Measurements from ENCODE around the gene CITED2.
"Not testable (repeated sequence)": the region's sequence is repeated elsewhere in the genome, so short reads cannot be mapped to it uniquely, and the experiment has no call there.

The CITED2 gene

GRCh38 chr6:139367810-139368351, 6.6 kb downstream of the CITED2 start:
- no peak for DNase-seq (ENCODE audit: extremely low read depth in 1 of 2, low read depth in 1 of 2)

- DNase-seq (ENCODE audit: extremely low read depth in 1 of 2, low read depth in 1 of 2), result no peak
Observed at GRCh38 chr6:139364982-139365379, 9.5 kb downstream of the CITED2 start.

- DNase-seq (ENCODE audit: extremely low read depth in 1 of 2, low read depth in 1 of 2), result no peak
Observed at GRCh38 chr6:139364302-139364981, 10.0 kb downstream of the CITED2 start.

- DNase-seq (ENCODE audit: extremely low read depth in 1 of 2, low read depth in 1 of 2), result not testable (repeated sequence)
Observed at GRCh38 chr6:139363797-139364196, 10.7 kb downstream of the CITED2 start.

GRCh38 chr6:139363123-139363522, 11.3 kb downstream of the CITED2 start:
- DNase-seq (ENCODE audit: extremely low read depth in 1 of 2, low read depth in 1 of 2), result not testable (repeated sequence)

- no peak for DNase-seq (ENCODE audit: extremely low read depth in 1 of 2, low read depth in 1 of 2)
Observed at GRCh38 chr6:139361211-139361610, 13.2 kb downstream of the CITED2 start.

- no peak for DNase-seq (ENCODE audit: extremely low read depth in 1 of 2, low read depth in 1 of 2)
Observed at GRCh38 chr6:139356924-139357323, 17.5 kb downstream of the CITED2 start.

GRCh38 chr6:139355777-139356445, 18.5 kb downstream of the CITED2 start:
- no peak for DNase-seq (ENCODE audit: extremely low read depth in 1 of 2, low read depth in 1 of 2)

- no peak for DNase-seq (ENCODE audit: extremely low read depth in 1 of 2, low read depth in 1 of 2)
Observed at GRCh38 chr6:139355172-139355571, 19.3 kb downstream of the CITED2 start.

GRCh38 chr6:139354189-139354588, 20.3 kb downstream of the CITED2 start:
- no peak for DNase-seq (ENCODE audit: extremely low read depth in 1 of 2, low read depth in 1 of 2)

GRCh38 chr6:139349464-139350020, 24.9 kb downstream of the CITED2 start:
- DNase-seq (ENCODE audit: extremely low read depth in 1 of 2, low read depth in 1 of 2), result no peak

- no peak for DNase-seq (ENCODE audit: extremely low read depth in 1 of 2, low read depth in 1 of 2)
Observed at GRCh38 chr6:139346392-139346791, 28.1 kb downstream of the CITED2 start.

GRCh38 chr6:139344186-139344963, 30.1 kb downstream of the CITED2 start:
- DNase-seq (ENCODE audit: extremely low read depth in 1 of 2, low read depth in 1 of 2), result no peak

GRCh38 chr6:139343052-139343750, 31.2 kb downstream of the CITED2 start:
- no peak for DNase-seq (ENCODE audit: extremely low read depth in 1 of 2, low read depth in 1 of 2)

- DNase-seq (ENCODE audit: extremely low read depth in 1 of 2, low read depth in 1 of 2), result no peak
Observed at GRCh38 chr6:139341060-139341459, 33.4 kb downstream of the CITED2 start.

- DNase-seq (ENCODE audit: extremely low read depth in 1 of 2, low read depth in 1 of 2), result no peak
Observed at GRCh38 chr6:139338795-139339194, 35.7 kb downstream of the CITED2 start.

- DNase-seq (ENCODE audit: extremely low read depth in 1 of 2, low read depth in 1 of 2), result no peak
Observed at GRCh38 chr6:139337830-139338229, 36.6 kb downstream of the CITED2 start.

GRCh38 chr6:139337001-139337400, 37.4 kb downstream of the CITED2 start:
- DNase-seq (ENCODE audit: extremely low read depth in 1 of 2, low read depth in 1 of 2), result no peak

GRCh38 chr6:139336488-139336887, 38.0 kb downstream of the CITED2 start:
- no peak for DNase-seq (ENCODE audit: extremely low read depth in 1 of 2, low read depth in 1 of 2)

GRCh38 chr6:139335447-139336210, 38.8 kb downstream of the CITED2 start:
- DNase-seq (ENCODE audit: extremely low read depth in 1 of 2, low read depth in 1 of 2), result no peak
